ENCODE results near the gene GRIA3.

GRCh38 chrX:123181233-123181914 lies 2.7 kb upstream of the GRIA3 start:
- TF ChIP-seq POLR2AphosphoS5 (IDR thresholded peaks at IDR 0.05; ENCODE audit: low read depth, low read length) (no peak), POLR2A (IDR thresholded peaks at IDR 0.05; ENCODE audit: low read depth, low read length) (no peak), TAF1 (IDR thresholded peaks at IDR 0.05; ENCODE audit: borderline replicate concordance, low read depth, low read length) (no peak)

Measured in GM12892 (cell line).